A549 (cell line): Measurements from ENCODE around the gene PPIF. TPM values are rescaled to one million over a fixed set of nuclear protein-coding genes. Genes with fewer than 3 reads are reported as not detected.

Experiments used
- ATAC-seq, 2 experiments: fragments of 200-7000 bp in 1 of 2; fragments of >200 bp in 1 of 2; cut with Nextera tagmentation in 1 of 2; cut with Tn5 transposase in 1 of 2; 3 replicates each; pipeline versions ENCODE4 v1.8.0 to v1.9.1; 2018 to 2020; ENCODE audit warnings: mild to moderate bottlenecking in 1 of 2, moderate library complexity in 1 of 2
- CTCF ChIA-PET: fragments of 300-600 bp; sonication (Branson Sonifier 250); formaldehyde crosslinking; extraction: SDS; loops from one replicate; lab custom pipeline; 2021; ENCODE audit warnings: antibody characterized with exemption, inconsistent platforms; lab: Yijun Ruan, JAX
- POLR2A ChIA-PET: fragments of 350-600 bp; formaldehyde crosslinking; extraction: SDS; loops from one replicate; lab custom pipeline; 2021; ENCODE audit warnings: antibody characterized with exemption, inconsistent platforms; lab: Yijun Ruan, JAX
- DNase-seq, 2 experiments: peaks; one replicate each; pipeline versions ENCODE4 v3.0.0 to v3.0.0-alpha.2; 2011 to 2016; ENCODE audit warnings: low read depth in 1 of 2, low spot score in 1 of 2
- FAIRE-seq: peaks from 2 replicates; lab custom pipeline; 2011; peaks lifted over from hg19 to GRCh38; lab: Jason Lieb, UNC
- H3K27ac ChIP-seq, 2 experiments: fragments of >200 bp; sonication (Bioruptor Twin); formaldehyde crosslinking; 3 replicates each; pipeline ENCODE4 v1.5.1; 2016 to 2017
- H3K4me1 ChIP-seq: fragments of >200 bp; sonication (Bioruptor Twin); formaldehyde crosslinking; 3 replicates; pipeline ENCODE4 v1.6.1; 2016
- H3K4me2 ChIP-seq: fragments of >200 bp; sonication (Bioruptor Twin); formaldehyde crosslinking; 3 replicates; pipeline ENCODE4 v1.6.1; 2016
- H3K4me3 ChIP-seq: fragments of >200 bp; sonication (Bioruptor Twin); formaldehyde crosslinking; 3 replicates; pipeline ENCODE4 v1.5.1; 2016
- H3K9me3 ChIP-seq: fragments of >200 bp; sonication (Bioruptor Twin); formaldehyde crosslinking; 3 replicates; pipeline ENCODE4 v1.6.1; 2016
- BCL3 ChIP-seq: fragments of >200 bp; sonication (Bioruptor Twin); formaldehyde crosslinking; IDR thresholded peaks from 3 replicates; pipeline ENCODE4 v1.6.1; 2016
- CBX2 ChIP-seq: fragments of 200-600 bp; sonication (generic); IDR thresholded peaks from 2 replicates; pipeline ENCODE4 v1.6.1; 2016; ENCODE audit warnings: low read depth, mild to moderate bottlenecking, borderline replicate concordance
- CEBPB ChIP-seq, 2 experiments: fragments of >200 bp in 1 of 2; sonication (Bioruptor Twin) in 1 of 2; formaldehyde crosslinking in 1 of 2; IDR thresholded peaks; 2 replicates each; pipeline ENCODE4 v1.6.1; 2012 to 2016
- E2F6 ChIP-seq: IDR thresholded peaks from 2 replicates; pipeline ENCODE4 v1.6.1; 2012; ENCODE audit warnings: low read depth, borderline replicate concordance
- FOXS1 ChIP-seq: fragments of 250-450 bp; sonication (Bioruptor Pico); IDR thresholded peaks from 2 replicates; pipeline ENCODE4 v1.5.0; 2020; ENCODE audit warnings: mild to moderate bottlenecking, moderate library complexity
- GATA3 ChIP-seq: IDR thresholded peaks from 2 replicates; pipeline ENCODE4 v1.6.1; 2012; ENCODE audit warnings: borderline replicate concordance
- HOXB13 ChIP-seq: fragments of 250-450 bp; sonication (Bioruptor Pico); IDR thresholded peaks from 2 replicates; pipeline ENCODE4 v1.5.0; 2020; ENCODE audit warnings: low read depth, mild to moderate bottlenecking, moderate library complexity
- JUN ChIP-seq, 2 experiments: fragments of >200 bp; sonication (Bioruptor Twin); formaldehyde crosslinking; IDR thresholded peaks; 2 replicates in 1 of 2; 3 replicates in 1 of 2; pipeline ENCODE4 v1.6.1; 2016 to 2017
- MAZ ChIP-seq: fragments of 150-350 bp; IDR thresholded peaks from 2 replicates; pipeline ENCODE4 v1.6.1; 2014; ENCODE audit warnings: antibody characterized with exemption, low read depth, low read length, borderline replicate concordance
- PBX3 ChIP-seq: IDR thresholded peaks from 2 replicates; pipeline ENCODE4 v1.6.1; 2012
- RNF2 ChIP-seq: fragments of 200-600 bp; sonication (generic); IDR thresholded peaks from 2 replicates; pipeline ENCODE4 v1.6.1; 2016; ENCODE audit warnings: low read depth, mild to moderate bottlenecking, antibody characterized with exemption, moderate library complexity, borderline replicate concordance
- USF2 ChIP-seq: fragments of 450-650 bp; IDR thresholded peaks from 2 replicates; pipeline ENCODE4 v1.6.1; 2014; ENCODE audit warnings: antibody characterized with exemption
- WGBS: methylation state at CpG from one replicate; pipeline ENCODE4 v1.1.6; 2017; ENCODE audit errors: missing lambda C conversion rate; 5-methylcytosine and 5-hydroxymethylcytosine counted together
- polyA plus RNA-seq, 4 experiments: library from polyadenylated mRNA; depleted of rRNA in 3 of 4; stranded (reverse); fragments of >200 nt; fragmentation: RNase III in 1 of 4; extraction: RNeasy Plus Mini Kit Qiagen cat#74134 plus additional on column Dnase treatment in 1 of 4; gene quantifications; 2 replicates in 3 of 4; 3 replicates in 1 of 4; pipeline ENCODE4 v1.2.3, GENCODE V29; 2011 to 2017

Gene PPIF
- polyA plus RNA-seq, 2 of the 4 experiments (the other 2 are of a cell fraction) = 44.8 to 75.0 TPM

GRCh38 chr10:79320820-79321493 lies 26.3 kb upstream of the PPIF start (continued):
- peak; percentile 55; the same call in 1 of the 2 replicates for TF ChIP-seq HOXB13 (CRISPR knock-in tag)
- TF ChIP-seq JUN (IDR thresholded peaks at IDR 0.05) = peak in 1 of 2 experiments; percentile 61; a peak in 1 of 5 replicates
- peak; percentile 81 to 84 for TF ChIP-seq CEBPB (IDR thresholded peaks at IDR 0.05)
- peak; percentile 54; the same call in 1 of the 3 replicates for TF ChIP-seq BCL3

- CTCF ChIA-PET = interaction anchor here (0.8 to 3.0 kb wide), 5 partner anchors 13 to 166 kb away, joined by 3 to 9 read pairs (median 3); partner anchors contain the start of gene PPIF
- POLR2A ChIA-PET = no interaction called here
- Histone ChIP-seq H3K9me3 (no peaks in the 10 kb centered on the region), H3K27ac (peak overlapping the region; percentile 49 to 83), H3K4me1 (peaks cover 39% of the 10 kb centered on the region), H3K4me3 (no peak overlapping the region), H3K4me2 (peak overlapping the region; percentile 22)
- TF ChIP-seq RNF2 (no peak), USF2 (no peak), GATA3 (no peak), FOXS1 (CRISPR knock-in tag) (no peak), MAZ (no peak), HOXB13 (CRISPR knock-in tag) (no peak), CBX2 (no peak), E2F6 (no peak), PBX3 (no peak)
- DNase-seq = no peak
- ATAC-seq = no peak; a peak in 1 of 6 replicates
- 73% methylated on average over 2 of the region's 2 CpGs for WGBS
- FAIRE-seq = no peak
Measured at GRCh38 chr10:79321494-79321882, 25.8 kb upstream of the PPIF start.

GRCh38 chr10:79321951-79322350 lies 25.3 kb upstream of the PPIF start:
- TF ChIP-seq USF2 = no peak
- H3K4me2 ChIP-seq = no peak overlapping the region; the same call in 2 of the 3 replicates
- ChIA-PET POLR2A (no interaction called here), CTCF (interaction anchor here (0.8 to 1.6 kb wide), 3 partner anchors 13 to 22 kb away, joined by 3 to 4 read pairs (median 3); no protein-coding TSS in a partner anchor)
- ATAC-seq = no peak
- H3K4me1 ChIP-seq = peaks cover 34% of the 10 kb centered on the region
- DNase-seq = no peak
- no peak for FAIRE-seq
- peak overlapping the region; percentile 49 to 83 for H3K27ac ChIP-seq
- H3K4me3 ChIP-seq = no peak overlapping the region
- H3K9me3 ChIP-seq = no peaks in the 10 kb centered on the region
